Measurements from ENCODE around the gene CAPN14.

GRCh38 chr2:31258351-31258750, 41.0 kb upstream of the CAPN14 start:
- TF ChIP-seq ZNF121 (tag by site-specific recombination; IDR thresholded peaks at IDR 0.05) (no peak), ZNF785 (tag by site-specific recombination; IDR thresholded peaks at IDR 0.05) (no peak), ZNF404 (tag by site-specific recombination; IDR thresholded peaks at IDR 0.05) (no peak), CTCF (tag by site-specific recombination; IDR thresholded peaks at IDR 0.05) (no peak), ZSCAN30 (tag by site-specific recombination; IDR thresholded peaks at IDR 0.05) (no peak), MEIS1 (CRISPR knock-in tag; IDR thresholded peaks at IDR 0.05; ENCODE audit: borderline replicate concordance) (no peak), ZNF133 (tag by site-specific recombination; IDR thresholded peaks at IDR 0.05) (no peak), ZBTB10 (tag by site-specific recombination; IDR thresholded peaks at IDR 0.05) (no peak), GLI2 (tag by site-specific recombination; IDR thresholded peaks at IDR 0.05; ENCODE audit: borderline replicate concordance, low read depth) (no peak), HOXA7 (CRISPR knock-in tag; IDR thresholded peaks at IDR 0.05; ENCODE audit: borderline replicate concordance) (no peak)
